ENCODE data around the gene HIRIP3. TPM values are rescaled to one million over a fixed set of nuclear protein-coding genes. Genes with fewer than 3 reads are reported as not detected.

HIRIP3 gene
- total and polyA plus RNA-seq, 2 of the 13 experiments (the other 11 are each of a cell fraction or from before 2014, with no cell fraction given), result 12.6 to 17.2 TPM

DNA sequence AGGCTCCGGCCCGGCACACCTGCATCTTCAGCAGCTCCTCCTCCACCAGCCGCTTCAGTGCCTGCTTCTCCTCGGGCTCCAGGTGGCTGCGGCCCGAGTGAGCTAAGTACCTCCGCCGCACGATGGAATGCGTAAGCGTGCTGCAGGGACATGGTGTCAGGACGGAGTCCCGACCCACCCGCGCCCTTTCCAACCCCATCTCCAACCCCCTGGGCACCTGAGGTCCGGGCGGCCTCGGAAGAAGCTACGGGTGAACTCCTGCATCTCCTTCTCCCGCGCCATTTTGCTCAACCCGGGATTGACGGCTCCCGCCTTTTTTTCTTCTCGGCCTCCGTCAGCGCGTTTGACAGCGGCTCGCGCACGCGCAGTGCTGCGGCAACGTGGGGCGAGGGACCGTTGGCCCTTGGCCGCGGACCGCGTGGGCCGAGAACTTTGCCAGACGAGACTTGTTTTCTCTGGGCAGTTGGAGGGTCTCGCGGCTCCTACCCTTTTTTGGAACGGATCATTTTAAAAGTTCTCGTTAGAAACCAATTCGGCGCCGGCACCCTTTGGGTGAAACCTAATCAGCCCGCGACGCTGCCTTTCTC lies at the start of gene HIRIP3 (continued):
- TF ChIP-seq, protein P1, sequence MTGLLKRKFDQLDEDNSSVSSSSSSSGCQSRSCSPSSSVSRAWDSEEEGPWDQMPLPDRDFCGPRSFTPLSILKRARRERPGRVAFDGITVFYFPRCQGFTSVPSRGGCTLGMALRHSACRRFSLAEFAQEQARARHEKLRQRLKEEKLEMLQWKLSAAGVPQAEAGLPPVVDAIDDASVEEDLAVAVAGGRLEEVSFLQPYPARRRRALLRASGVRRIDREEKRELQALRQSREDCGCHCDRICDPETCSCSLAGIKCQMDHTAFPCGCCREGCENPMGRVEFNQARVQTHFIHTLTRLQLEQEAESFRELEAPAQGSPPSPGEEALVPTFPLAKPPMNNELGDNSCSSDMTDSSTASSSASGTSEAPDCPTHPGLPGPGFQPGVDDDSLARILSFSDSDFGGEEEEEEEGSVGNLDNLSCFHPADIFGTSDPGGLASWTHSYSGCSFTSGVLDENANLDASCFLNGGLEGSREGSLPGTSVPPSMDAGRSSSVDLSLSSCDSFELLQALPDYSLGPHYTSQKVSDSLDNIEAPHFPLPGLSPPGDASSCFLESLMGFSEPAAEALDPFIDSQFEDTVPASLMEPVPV (CRISPR knock-in tag; IDR thresholded peaks at IDR 0.05), result peak; percentile 97
- TF ChIP-seq TBX2 (CRISPR knock-in tag; IDR thresholded peaks at IDR 0.05; ENCODE audit: borderline replicate concordance) (peak; percentile 47; the same call in 1 of the 2 replicates), ZNF550 (CRISPR knock-in tag; IDR thresholded peaks at IDR 0.05; ENCODE audit: borderline replicate concordance) (no peak), NONO (IDR thresholded peaks at IDR 0.05) (no peak), NONO (CRISPR knock-in tag; conservative IDR thresholded peaks at IDR 0.05) (peak; percentile 59), ZNF891 (CRISPR knock-in tag; IDR thresholded peaks at IDR 0.05) (peak; percentile 53; the same call in 1 of the 2 replicates), CCAR2 (optimal IDR thresholded peaks at IDR 0.05; ENCODE audit: low read depth, low read length) (no peak), ZNF616 (CRISPR knock-in tag; IDR thresholded peaks at IDR 0.05; ENCODE audit: low read depth) (0 out of 2 replicates have a peak, but pooled peaks have one; percentile 63), RORA (CRISPR knock-in tag; IDR thresholded peaks at IDR 0.05) (peak; percentile 90), RXRB (CRISPR knock-in tag; IDR thresholded peaks at IDR 0.05; ENCODE audit: borderline replicate concordance) (no peak), TARDBP (CRISPR knock-in tag; IDR thresholded peaks at IDR 0.05) (no peak; the same call in 1 of the 2 replicates), BORCS8-MEF2B (CRISPR knock-in tag; IDR thresholded peaks at IDR 0.05) (peak; percentile 73; the same call in 1 of the 2 replicates), SOX6 (IDR thresholded peaks at IDR 0.05) (no peak), SOX6 (CRISPR knock-in tag; IDR thresholded peaks at IDR 0.05) (no peak)
- TF ChIP-seq, protein P2, sequence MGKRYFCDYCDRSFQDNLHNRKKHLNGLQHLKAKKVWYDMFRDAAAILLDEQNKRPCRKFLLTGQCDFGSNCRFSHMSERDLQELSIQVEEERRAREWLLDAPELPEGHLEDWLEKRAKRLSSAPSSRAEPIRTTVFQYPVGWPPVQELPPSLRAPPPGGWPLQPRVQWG (CRISPR knock-in tag; IDR thresholded peaks at IDR 0.05; ENCODE audit: borderline replicate concordance, low read depth), result no peak
- TF ChIP-seq, protein P3, sequence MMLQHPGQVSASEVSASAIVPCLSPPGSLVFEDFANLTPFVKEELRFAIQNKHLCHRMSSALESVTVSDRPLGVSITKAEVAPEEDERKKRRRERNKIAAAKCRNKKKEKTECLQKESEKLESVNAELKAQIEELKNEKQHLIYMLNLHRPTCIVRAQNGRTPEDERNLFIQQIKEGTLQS (CRISPR knock-in tag; IDR thresholded peaks at IDR 0.05), result no peak
- TF ChIP-seq, protein P4, sequence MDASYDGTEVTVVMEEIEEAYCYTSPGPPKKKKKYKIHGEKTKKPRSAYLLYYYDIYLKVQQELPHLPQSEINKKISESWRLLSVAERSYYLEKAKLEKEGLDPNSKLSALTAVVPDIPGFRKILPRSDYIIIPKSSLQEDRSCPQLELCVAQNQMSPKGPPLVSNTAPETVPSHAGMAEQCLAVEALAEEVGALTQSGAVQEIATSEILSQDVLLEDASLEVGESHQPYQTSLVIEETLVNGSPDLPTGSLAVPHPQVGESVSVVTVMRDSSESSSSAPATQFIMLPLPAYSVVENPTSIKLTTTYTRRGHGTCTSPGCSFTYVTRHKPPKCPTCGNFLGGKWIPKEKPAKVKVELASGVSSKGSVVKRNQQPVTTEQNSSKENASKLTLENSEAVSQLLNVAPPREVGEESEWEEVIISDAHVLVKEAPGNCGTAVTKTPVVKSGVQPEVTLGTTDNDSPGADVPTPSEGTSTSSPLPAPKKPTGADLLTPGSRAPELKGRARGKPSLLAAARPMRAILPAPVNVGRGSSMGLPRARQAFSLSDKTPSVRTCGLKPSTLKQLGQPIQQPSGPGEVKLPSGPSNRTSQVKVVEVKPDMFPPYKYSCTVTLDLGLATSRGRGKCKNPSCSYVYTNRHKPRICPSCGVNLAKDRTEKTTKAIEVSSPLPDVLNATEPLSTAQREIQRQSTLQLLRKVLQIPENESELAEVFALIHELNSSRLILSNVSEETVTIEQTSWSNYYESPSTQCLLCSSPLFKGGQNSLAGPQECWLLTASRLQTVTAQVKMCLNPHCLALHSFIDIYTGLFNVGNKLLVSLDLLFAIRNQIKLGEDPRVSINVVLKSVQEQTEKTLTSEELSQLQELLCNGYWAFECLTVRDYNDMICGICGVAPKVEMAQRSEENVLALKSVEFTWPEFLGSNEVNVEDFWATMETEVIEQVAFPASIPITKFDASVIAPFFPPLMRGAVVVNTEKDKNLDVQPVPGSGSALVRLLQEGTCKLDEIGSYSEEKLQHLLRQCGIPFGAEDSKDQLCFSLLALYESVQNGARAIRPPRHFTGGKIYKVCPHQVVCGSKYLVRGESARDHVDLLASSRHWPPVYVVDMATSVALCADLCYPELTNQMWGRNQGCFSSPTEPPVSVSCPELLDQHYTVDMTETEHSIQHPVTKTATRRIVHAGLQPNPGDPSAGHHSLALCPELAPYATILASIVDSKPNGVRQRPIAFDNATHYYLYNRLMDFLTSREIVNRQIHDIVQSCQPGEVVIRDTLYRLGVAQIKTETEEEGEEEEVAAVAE (CRISPR knock-in tag; IDR thresholded peaks at IDR 0.05; ENCODE audit: borderline replicate concordance), result peak; percentile 77; the same call in 1 of the 2 replicates

Measured in HepG2 (cell line).